Measurements from ENCODE around the gene ZNF157.

Gene ZNF157

DNA sequence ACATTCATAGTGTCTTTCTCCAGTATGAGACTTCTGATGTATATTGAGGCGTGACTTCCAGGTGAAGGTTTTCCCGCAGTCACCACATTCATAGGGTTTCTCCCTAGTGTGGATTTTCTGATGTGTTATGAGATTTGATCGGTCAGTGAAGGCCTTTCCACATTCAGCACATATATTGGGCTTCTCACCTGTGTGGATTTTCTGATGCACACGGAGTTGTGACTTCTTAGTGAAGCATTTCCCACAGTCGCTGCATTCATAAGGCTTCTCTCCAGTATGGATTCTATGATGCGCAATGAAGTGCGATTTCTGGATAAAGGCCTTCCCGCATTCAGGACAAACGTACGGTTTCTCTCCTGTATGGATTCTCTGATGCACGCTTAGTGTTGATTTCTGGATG is 77.2 kb downstream of the ZNF157 start:
- no peak for DNase-seq

DNA sequence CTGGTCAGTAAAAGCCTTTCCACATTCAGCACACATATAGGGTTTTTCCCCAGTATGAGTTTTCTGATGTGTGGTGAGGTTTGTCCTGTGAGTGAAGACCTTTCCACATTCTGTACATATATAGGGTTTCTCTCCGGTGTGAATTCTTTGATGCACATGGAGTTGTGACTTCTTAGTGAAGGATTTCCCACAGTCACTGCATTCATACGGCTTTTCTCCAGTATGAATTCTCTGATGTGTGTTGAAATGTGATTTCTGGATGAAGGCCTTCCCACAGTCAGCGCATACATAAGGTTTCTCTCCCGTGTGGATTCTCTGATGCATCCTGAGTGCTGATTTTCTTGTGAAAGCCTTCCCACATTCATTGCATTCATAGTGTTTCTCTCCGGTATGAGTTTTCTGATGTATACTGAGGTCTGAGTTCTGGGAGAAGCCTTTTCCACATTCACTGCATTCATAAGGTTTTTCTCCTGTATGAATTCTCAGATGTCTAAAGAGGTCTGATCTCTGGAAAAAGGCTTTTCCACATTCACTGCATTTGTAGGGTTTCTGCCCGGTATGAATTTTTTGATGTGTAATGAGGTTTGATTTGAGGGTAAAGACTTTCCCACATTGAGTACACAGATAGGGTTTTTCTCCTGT is 77.9 kb downstream of the ZNF157 start:
- no peak for DNase-seq

DNA sequence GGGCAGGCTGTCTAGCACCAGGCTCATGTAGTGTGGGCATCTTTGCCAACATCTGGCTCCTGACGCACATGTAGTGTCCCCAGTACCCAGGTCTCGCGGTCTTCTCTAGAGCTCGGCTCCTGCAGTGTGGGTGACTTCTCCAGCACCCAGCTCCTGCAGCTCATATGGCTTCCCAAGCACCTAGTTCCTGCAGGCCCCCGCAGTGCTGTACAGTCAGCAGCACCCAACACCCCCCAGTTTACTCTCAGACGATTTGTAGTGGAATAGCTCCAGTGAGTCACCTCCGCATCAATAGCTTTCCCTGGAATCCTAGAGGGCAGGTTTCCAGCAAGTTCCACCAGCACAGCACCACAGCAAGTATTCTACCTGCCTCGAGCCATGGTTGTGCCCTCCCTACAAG is 81.7 kb downstream of the ZNF157 start:
- no peak for DNase-seq

DNA sequence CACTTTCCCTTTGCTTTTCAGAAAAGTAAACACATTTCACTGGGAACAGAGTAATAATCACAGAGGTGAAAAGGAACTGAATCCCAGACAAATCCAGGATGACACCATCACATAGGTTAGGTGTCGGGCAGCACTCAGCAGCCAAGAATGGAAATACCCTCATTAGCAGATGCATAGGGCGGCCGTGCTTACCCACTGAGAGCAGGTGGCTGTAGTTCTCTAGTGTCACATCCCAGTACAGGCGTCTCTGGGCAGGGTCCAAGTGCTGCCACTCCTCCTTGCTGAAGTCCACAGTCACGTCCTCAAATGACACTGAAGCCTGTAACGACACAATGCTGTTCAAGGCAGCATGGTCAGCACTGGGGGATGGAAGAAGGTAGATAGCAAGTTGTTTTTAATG is 85.7 kb downstream of the ZNF157 start:
- DNase-seq = no peak

DNA sequence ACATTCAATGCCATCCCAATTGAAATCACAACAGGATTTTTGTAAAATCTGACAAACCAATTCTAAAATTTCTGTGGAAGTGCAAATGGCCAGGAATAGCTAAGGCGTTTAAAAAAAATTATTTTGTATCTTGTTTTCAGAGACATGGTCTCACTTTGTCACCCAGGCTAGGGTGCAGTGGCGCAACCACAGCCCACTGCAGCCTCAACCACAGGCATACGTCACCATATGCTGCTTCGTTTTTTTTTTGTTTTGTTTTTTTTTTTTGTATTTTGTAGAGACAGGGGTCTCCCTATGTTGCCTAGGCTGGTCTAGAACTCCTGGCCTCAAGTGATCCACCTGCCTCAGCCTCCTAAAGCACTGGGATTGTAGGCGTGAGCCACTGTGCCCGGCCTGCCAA is 88.2 kb downstream of the ZNF157 start:
- no peak for DNase-seq

DNA sequence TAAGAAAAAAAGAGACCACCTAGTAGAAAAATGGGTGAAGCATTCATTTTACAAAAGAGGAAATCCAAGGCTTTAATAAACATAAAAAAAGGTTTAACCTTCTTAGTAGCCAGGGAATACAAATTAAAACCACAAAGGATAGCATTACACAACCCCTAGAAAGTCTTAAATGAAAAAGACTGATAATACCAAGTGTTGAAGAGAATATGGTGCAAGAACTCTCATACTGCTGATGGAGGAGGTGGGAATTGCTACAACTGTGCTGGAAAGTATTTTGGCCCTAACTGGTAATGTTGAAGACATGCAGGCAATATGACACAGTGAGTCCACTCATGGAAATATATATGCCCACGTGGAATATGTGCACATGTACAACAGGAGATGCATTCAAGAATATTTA is 90.2 kb downstream of the ZNF157 start:
- no peak for DNase-seq

Measured in NCI-H187 (cell line).